GM23338 (cell line): ENCODE data around the gene ABL2. TPM values are rescaled to one million over a fixed set of nuclear protein-coding genes. Genes with fewer than 3 reads are reported as not detected.

Experiments
- ATAC-seq: fragments of 200-7000 bp; cut with Tn5 transposase; 3 replicates; pipeline ENCODE4 v1.9.1; 2020
- DNase-seq: peaks from one replicate; pipeline ENCODE4 v3.0.0-alpha.2; 2015; ENCODE audit warnings: low spot score
- H2AFZ ChIP-seq: fragments of 200-600 bp; sonication (generic); 2 replicates; pipeline ENCODE4 v1.8.0; 2016; ENCODE audit warnings: antibody characterized with exemption, mild to moderate bottlenecking, moderate library complexity
- H3F3A ChIP-seq: fragments of 200-600 bp; sonication (generic); replicated peaks from 2 replicates; pipeline ENCODE4 v1.8.0; 2017; ENCODE audit warnings: antibody characterized with exemption, mixed run types, low read depth
- H3K27ac ChIP-seq: fragments of 200-600 bp; sonication (generic); 2 replicates; pipeline ENCODE4 v1.6.1; 2016; ENCODE audit warnings: low read depth
- H3K27me3 ChIP-seq: fragments of 200-600 bp; sonication (generic); 2 replicates; pipeline ENCODE4 v1.8.0; 2016; ENCODE audit warnings: mild to moderate bottlenecking, mixed run types, moderate library complexity; ENCODE audit not compliant: insufficient read depth
- H3K36me3 ChIP-seq: fragments of 200-600 bp; sonication (generic); 2 replicates; pipeline ENCODE4 v1.8.0; 2016; ENCODE audit warnings: mild to moderate bottlenecking; ENCODE audit not compliant: insufficient read depth
- H3K4me1 ChIP-seq: fragments of 200-600 bp; sonication (generic); 2 replicates; pipeline ENCODE4 v1.8.0; 2016; ENCODE audit warnings: mild to moderate bottlenecking, moderate library complexity; ENCODE audit not compliant: insufficient read depth
- H3K4me2 ChIP-seq: fragments of 200-600 bp; sonication (generic); 2 replicates; pipeline ENCODE4 v1.7.1; 2017; ENCODE audit warnings: mixed run types
- H3K4me3 ChIP-seq: fragments of 200-600 bp; sonication (generic); 2 replicates; pipeline ENCODE4 v1.6.1; 2016; ENCODE audit warnings: mixed run types
- H3K79me2 ChIP-seq: fragments of 200-600 bp; sonication (generic); replicated peaks from 2 replicates; pipeline ENCODE4 v1.8.0; 2017; ENCODE audit warnings: mild to moderate bottlenecking; ENCODE audit not compliant: insufficient read depth
- H3K9me2 ChIP-seq: fragments of 200-600 bp; sonication (generic); 2 replicates; pipeline ENCODE4 v1.8.0; 2017; ENCODE audit not compliant: insufficient read depth
- H4K20me1 ChIP-seq: fragments of 200-600 bp; sonication (generic); replicated peaks from 2 replicates; pipeline ENCODE4 v1.8.0; 2017; ENCODE audit warnings: mild to moderate bottlenecking; ENCODE audit not compliant: insufficient read depth
- H3K27ac Mint-ChIP-seq: 2 replicates; pipeline ENCODE4 v1.8.0; 2020; ENCODE audit warnings: inconsistent platforms, mild to moderate bottlenecking, moderate library complexity, mixed read lengths
- H3K27me3 Mint-ChIP-seq: 3 replicates; pipeline ENCODE4 v1.8.0; 2022; ENCODE audit warnings: low read depth, mild to moderate bottlenecking, moderate library complexity, mixed read lengths, inconsistent platforms; ENCODE audit not compliant: insufficient read depth, poor library complexity
- H3K36me3 Mint-ChIP-seq: 3 replicates; pipeline ENCODE4 v1.8.0; 2021; ENCODE audit warnings: low read depth, mild to moderate bottlenecking, inconsistent platforms, moderate library complexity, mixed read lengths
- H3K4me1 Mint-ChIP-seq: 3 replicates; pipeline ENCODE4 v1.8.0; 2020; ENCODE audit warnings: mild to moderate bottlenecking, inconsistent platforms, mixed read lengths
- H3K4me3 Mint-ChIP-seq: 3 replicates; pipeline ENCODE4 v1.8.0; 2021; ENCODE audit warnings: moderate library complexity, mild to moderate bottlenecking, inconsistent platforms, mixed read lengths
- H3K9me3 Mint-ChIP-seq: 3 replicates; pipeline ENCODE4 v1.8.0; 2020; ENCODE audit warnings: moderate library complexity, mild to moderate bottlenecking, inconsistent platforms, mixed read lengths
- CREB1 ChIP-seq: fragments of 250-450 bp; sonication (Bioruptor Pico); IDR thresholded peaks from 2 replicates; pipeline ENCODE4 v1.5.0; 2020; ENCODE audit warnings: low read depth, mild to moderate bottlenecking, moderate library complexity
- CTCF ChIP-seq, 2 experiments: fragments of 200-600 bp in 1 of 2; sonication (generic) in 1 of 2; conservative IDR thresholded peaks; 2 replicates each; pipeline versions ENCODE4 v1.5.1 to v1.6.1; 2016 to 2017; ENCODE audit warnings: antibody characterized with exemption in 2 of 2, low read depth in 2 of 2, mild to moderate bottlenecking in 2 of 2, moderate library complexity in 1 of 2
- EZH2 ChIP-seq: fragments of 200-600 bp; sonication (generic); IDR thresholded peaks from one replicate; pipeline ENCODE4 v1.8.0; 2017; ENCODE audit warnings: antibody characterized with exemption, mild to moderate bottlenecking, low read depth; ENCODE audit not compliant: unreplicated experiment
- EZH2phosphoT487 ChIP-seq: fragments of 200-600 bp; sonication (generic); IDR thresholded peaks from one replicate; pipeline ENCODE4 v1.8.1; 2018; ENCODE audit warnings: antibody characterized with exemption; ENCODE audit not compliant: unreplicated experiment
- JUNB ChIP-seq: IDR thresholded peaks from one replicate; pipeline ENCODE4 v1.6.1; 2016; ENCODE audit warnings: antibody characterized with exemption; ENCODE audit not compliant: unreplicated experiment
- NANOG ChIP-seq: IDR thresholded peaks from 2 replicates; pipeline ENCODE4 v1.6.1; 2016; ENCODE audit warnings: antibody characterized with exemption, borderline replicate concordance
- POLR2AphosphoS5 ChIP-seq: IDR thresholded peaks from 2 replicates; pipeline ENCODE4 v1.6.1; 2016; ENCODE audit warnings: antibody characterized with exemption, low read depth
- REST ChIP-seq: IDR thresholded peaks from one replicate; pipeline ENCODE4 v1.6.1; 2018; ENCODE audit warnings: antibody characterized with exemption; ENCODE audit not compliant: unreplicated experiment
- STAT1 ChIP-seq: IDR thresholded peaks from one replicate; pipeline ENCODE4 v1.6.1; 2016; ENCODE audit warnings: antibody characterized with exemption; ENCODE audit not compliant: unreplicated experiment
- ZNF114 ChIP-seq: fragments of 250-450 bp; sonication (Bioruptor Pico); IDR thresholded peaks from 2 replicates; pipeline ENCODE4 v1.5.0; 2020; ENCODE audit warnings: mild to moderate bottlenecking, moderate library complexity
- ZNF331 ChIP-seq: fragments of 250-450 bp; sonication (Bioruptor Pico); IDR thresholded peaks from 2 replicates; pipeline ENCODE4 v1.5.0; 2020; ENCODE audit warnings: low read depth, mild to moderate bottlenecking, moderate library complexity
- polyA plus RNA-seq: library from polyadenylated mRNA; unstranded; fragments of >200 nt; fragmentation: Nextera tagmentation; extraction: Ambion mirVana; gene quantifications from 2 replicates; pipeline ENCODE4 v1.2.1, GENCODE V29; 2016
- total RNA-seq: library from RNA; depleted of rRNA; stranded (reverse); fragments of >200 nt; shearing (Covaris generic); gene quantifications from 2 replicates; pipeline ENCODE4 v1.2.3, GENCODE V29; 2014
- TF ChIP-seq, protein P1 (sequence below): fragments of 250-450 bp; sonication (Bioruptor Pico); IDR thresholded peaks from 2 replicates; pipeline ENCODE4 v1.5.0; 2020; ENCODE audit warnings: mild to moderate bottlenecking, moderate library complexity
- TF ChIP-seq, protein P2 (sequence below): IDR thresholded peaks from 2 replicates; pipeline ENCODE4 v1.6.1; 2016; ENCODE audit warnings: antibody characterized with exemption

The ABL2 gene
- total and polyA plus RNA-seq, 2 experiments from 2014 or later, result 5.8 to 22.7 TPM

GRCh38 chr1:179099891-179100290 is 129.6 kb downstream of the ABL2 start:
- H3K4me3 Mint-ChIP-seq, result no peak overlapping the region
- no peak overlapping the region for H3K27ac Mint-ChIP-seq
- ATAC-seq, result no peak
- no peak for TF ChIP-seq EZH2phosphoT487
- TF ChIP-seq, protein P1, sequence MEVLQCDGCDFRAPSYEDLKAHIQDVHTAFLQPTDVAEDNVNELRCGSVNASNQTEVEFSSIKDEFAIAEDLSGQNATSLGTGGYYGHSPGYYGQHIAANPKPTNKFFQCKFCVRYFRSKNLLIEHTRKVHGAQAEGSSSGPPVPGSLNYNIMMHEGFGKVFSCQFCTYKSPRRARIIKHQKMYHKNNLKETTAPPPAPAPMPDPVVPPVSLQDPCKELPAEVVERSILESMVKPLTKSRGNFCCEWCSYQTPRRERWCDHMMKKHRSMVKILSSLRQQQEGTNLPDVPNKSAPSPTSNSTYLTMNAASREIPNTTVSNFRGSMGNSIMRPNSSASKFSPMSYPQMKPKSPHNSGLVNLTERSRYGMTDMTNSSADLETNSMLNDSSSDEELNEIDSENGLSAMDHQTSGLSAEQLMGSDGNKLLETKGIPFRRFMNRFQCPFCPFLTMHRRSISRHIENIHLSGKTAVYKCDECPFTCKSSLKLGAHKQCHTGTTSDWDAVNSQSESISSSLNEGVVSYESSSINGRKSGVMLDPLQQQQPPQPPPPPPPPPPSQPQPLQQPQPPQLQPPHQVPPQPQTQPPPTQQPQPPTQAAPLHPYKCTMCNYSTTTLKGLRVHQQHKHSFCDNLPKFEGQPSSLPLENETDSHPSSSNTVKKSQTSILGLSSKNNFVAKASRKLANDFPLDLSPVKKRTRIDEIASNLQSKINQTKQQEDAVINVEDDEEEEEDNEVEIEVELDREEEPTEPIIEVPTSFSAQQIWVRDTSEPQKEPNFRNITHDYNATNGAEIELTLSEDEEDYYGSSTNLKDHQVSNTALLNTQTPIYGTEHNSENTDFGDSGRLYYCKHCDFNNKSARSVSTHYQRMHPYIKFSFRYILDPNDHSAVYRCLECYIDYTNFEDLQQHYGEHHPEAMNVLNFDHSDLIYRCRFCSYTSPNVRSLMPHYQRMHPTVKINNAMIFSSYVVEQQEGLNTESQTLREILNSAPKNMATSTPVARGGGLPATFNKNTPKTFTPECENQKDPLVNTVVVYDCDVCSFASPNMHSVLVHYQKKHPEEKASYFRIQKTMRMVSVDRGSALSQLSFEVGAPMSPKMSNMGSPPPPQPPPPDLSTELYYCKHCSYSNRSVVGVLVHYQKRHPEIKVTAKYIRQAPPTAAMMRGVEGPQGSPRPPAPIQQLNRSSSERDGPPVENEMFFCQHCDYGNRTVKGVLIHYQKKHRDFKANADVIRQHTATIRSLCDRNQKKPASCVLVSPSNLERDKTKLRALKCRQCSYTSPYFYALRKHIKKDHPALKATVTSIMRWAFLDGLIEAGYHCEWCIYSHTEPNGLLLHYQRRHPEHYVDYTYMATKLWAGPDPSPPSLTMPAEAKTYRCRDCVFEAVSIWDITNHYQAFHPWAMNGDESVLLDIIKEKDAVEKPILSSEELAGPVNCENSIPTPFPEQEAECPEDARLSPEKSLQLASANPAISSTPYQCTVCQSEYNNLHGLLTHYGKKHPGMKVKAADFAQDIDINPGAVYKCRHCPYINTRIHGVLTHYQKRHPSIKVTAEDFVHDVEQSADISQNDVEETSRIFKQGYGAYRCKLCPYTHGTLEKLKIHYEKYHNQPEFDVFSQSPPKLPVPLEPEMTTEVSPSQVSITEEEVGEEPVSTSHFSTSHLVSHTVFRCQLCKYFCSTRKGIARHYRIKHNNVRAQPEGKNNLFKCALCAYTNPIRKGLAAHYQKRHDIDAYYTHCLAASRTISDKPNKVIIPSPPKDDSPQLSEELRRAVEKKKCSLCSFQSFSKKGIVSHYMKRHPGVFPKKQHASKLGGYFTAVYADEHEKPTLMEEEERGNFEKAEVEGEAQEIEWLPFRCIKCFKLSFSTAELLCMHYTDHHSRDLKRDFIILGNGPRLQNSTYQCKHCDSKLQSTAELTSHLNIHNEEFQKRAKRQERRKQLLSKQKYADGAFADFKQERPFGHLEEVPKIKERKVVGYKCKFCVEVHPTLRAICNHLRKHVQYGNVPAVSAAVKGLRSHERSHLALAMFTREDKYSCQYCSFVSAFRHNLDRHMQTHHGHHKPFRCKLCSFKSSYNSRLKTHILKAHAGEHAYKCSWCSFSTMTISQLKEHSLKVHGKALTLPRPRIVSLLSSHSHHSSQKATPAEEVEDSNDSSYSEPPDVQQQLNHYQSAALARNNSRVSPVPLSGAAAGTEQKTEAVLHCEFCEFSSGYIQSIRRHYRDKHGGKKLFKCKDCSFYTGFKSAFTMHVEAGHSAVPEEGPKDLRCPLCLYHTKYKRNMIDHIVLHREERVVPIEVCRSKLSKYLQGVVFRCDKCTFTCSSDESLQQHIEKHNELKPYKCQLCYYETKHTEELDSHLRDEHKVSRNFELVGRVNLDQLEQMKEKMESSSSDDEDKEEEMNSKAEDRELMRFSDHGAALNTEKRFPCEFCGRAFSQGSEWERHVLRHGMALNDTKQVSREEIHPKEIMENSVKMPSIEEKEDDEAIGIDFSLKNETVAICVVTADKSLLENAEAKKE, result no peak
- TF ChIP-seq NANOG, result no peak
- TF ChIP-seq REST, result no peak
- TF ChIP-seq, protein P2, sequence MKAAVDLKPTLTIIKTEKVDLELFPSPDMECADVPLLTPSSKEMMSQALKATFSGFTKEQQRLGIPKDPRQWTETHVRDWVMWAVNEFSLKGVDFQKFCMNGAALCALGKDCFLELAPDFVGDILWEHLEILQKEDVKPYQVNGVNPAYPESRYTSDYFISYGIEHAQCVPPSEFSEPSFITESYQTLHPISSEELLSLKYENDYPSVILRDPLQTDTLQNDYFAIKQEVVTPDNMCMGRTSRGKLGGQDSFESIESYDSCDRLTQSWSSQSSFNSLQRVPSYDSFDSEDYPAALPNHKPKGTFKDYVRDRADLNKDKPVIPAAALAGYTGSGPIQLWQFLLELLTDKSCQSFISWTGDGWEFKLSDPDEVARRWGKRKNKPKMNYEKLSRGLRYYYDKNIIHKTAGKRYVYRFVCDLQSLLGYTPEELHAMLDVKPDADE, result no peak
- TF ChIP-seq JUNB, result no peak
- no peak for TF ChIP-seq CREB1 (CRISPR knock-in tag)
- no peak for TF ChIP-seq STAT1
- TF ChIP-seq ZNF114 (CRISPR knock-in tag), result no peak
- no peak for TF ChIP-seq CTCF (conservative IDR thresholded peaks at IDR 0.05; ENCODE audit: low read depth in 2 of 2)
- TF ChIP-seq ZNF331 (CRISPR knock-in tag), result no peak
- no peak for TF ChIP-seq EZH2
- TF ChIP-seq POLR2AphosphoS5, result no peak
- Histone ChIP-seq H4K20me1 (no peaks in the 10 kb centered on the region), H3K27ac (0 out of 2 replicates have a peak overlapping the region, but pooled peaks have one; percentile 43), H3K4me3 (no peak overlapping the region), H3F3A (no peaks in the 10 kb centered on the region), H3K36me3 (peaks cover 10% of the 10 kb centered on the region; the same call in 1 of the 2 replicates), H3K9me2 (0 out of 2 replicates have a peak, but pooled peaks cover 4% of the 10 kb centered on the region), H3K4me1 (peaks cover 8% of the 10 kb centered on the region), H3K4me2 (no peak overlapping the region), H2AFZ (no peak overlapping the region), H3K79me2 (no peaks in the 10 kb centered on the region), H3K27me3 (no peaks in the 10 kb centered on the region)
- H3K9me3 Mint-ChIP-seq, result no peaks in the 10 kb centered on the region
- peaks cover 28% of the 10 kb centered on the region for H3K36me3 Mint-ChIP-seq
- no peaks in the 10 kb centered on the region for H3K27me3 Mint-ChIP-seq
- H3K4me1 Mint-ChIP-seq, result peaks cover 9% of the 10 kb centered on the region
- no peak for DNase-seq
